Measurements from ENCODE around the gene KCNC1. TPM values are rescaled to one million over a fixed set of nuclear protein-coding genes. Genes with fewer than 3 reads are reported as not detected.

KCNC1 gene
- total RNA-seq, 4 donors from 2014 or later, result under 0.01 to 0.73 TPM; not detected in 2

- Histone ChIP-seq H3K27me3 (no peaks in the 10 kb centered on the region), H3K4me3 (replicated peaks in 1 of 3) (no peak overlapping the region), H3K9me3 (no peaks in the 10 kb centered on the region), H3K36me3 (no peaks in the 10 kb centered on the region), H3K27ac (peak overlapping the region; percentile 15 to 59 (median 26)), H3K4me1 (peaks cover 29 to 36% of the 10 kb centered on the region in 2 donors)
- no peak for TF ChIP-seq CTCF (IDR thresholded peaks at IDR 0.05)
- no peak for TF ChIP-seq POLR2A (IDR thresholded peaks at IDR 0.05)
- 75 to 80% methylated on average over 4 of the region's 4 CpGs for WGBS, 2 donors
- intact Hi-C loops (cut with DNase I), result no loop called here
- DNase-seq, result no peak
These were observed 78.2 kb downstream of the KCNC1 start for GRCh38 chr11:17812865-17813187.

- no peaks in the 10 kb centered on the region for H3K36me3 ChIP-seq
- H3K4me1 ChIP-seq, result peaks cover 29 to 36% of the 10 kb centered on the region in 2 donors
- H3K27me3 ChIP-seq, result no peaks in the 10 kb centered on the region
- H3K9me3 ChIP-seq, result no peaks in the 10 kb centered on the region
- no peak overlapping the region for H3K4me3 ChIP-seq (replicated peaks in 1 of 3)
- TF ChIP-seq CTCF (IDR thresholded peaks at IDR 0.05), result no peak
- no peak for TF ChIP-seq POLR2A (IDR thresholded peaks at IDR 0.05)
- H3K27ac ChIP-seq, result peak overlapping the region; percentile 31 to 59 (median 40)
- WGBS, 2 donors, result 64 to 66% methylated on average over 2 of the region's 2 CpGs
- intact Hi-C loops (cut with DNase I), result no loop called here
- DNase-seq, result peak; percentile 13 to 34
These were observed 78.9 kb downstream of the KCNC1 start for GRCh38 chr11:17813391-17814059.

GRCh38 chr11:17814546-17814945, 80.0 kb downstream of the KCNC1 start:
- intact Hi-C loops (cut with DNase I), result no loop called here
- no peak for DNase-seq
- 89 to 100% methylated on average over 1 of the region's 1 CpG for WGBS, 2 donors
- Histone ChIP-seq H3K27me3 (no peaks in the 10 kb centered on the region), H3K9me3 (no peaks in the 10 kb centered on the region), H3K36me3 (no peaks in the 10 kb centered on the region), H3K27ac (peak overlapping the region in 1 of 3 donors; percentile 56), H3K4me3 (replicated peaks in 1 of 3) (no peak overlapping the region), H3K4me1 (peaks cover 29 to 36% of the 10 kb centered on the region in 2 donors)
- TF ChIP-seq CTCF (IDR thresholded peaks at IDR 0.05) (no peak), POLR2A (IDR thresholded peaks at IDR 0.05) (no peak)

GRCh38 chr11:17816232-17816931, 81.8 kb downstream of the KCNC1 start:
- H3K9me3 ChIP-seq, result no peaks in the 10 kb centered on the region
- no peak for DNase-seq
- H3K27me3 ChIP-seq, result no peaks in the 10 kb centered on the region
- WGBS, 2 donors, result 73 to 75% methylated on average over 4 of the region's 4 CpGs
- H3K27ac ChIP-seq, result no peak overlapping the region
- no peak for TF ChIP-seq CTCF (IDR thresholded peaks at IDR 0.05)
- no peak for TF ChIP-seq POLR2A (IDR thresholded peaks at IDR 0.05)
- H3K4me3 ChIP-seq (replicated peaks in 1 of 3), result no peak overlapping the region
- peaks cover 29 to 32% of the 10 kb centered on the region in 2 donors for H3K4me1 ChIP-seq
- intact Hi-C loops (cut with DNase I), result no loop called here
- H3K36me3 ChIP-seq, result no peaks in the 10 kb centered on the region

Measured in thyroid gland (tissue), 4 donors.